ENCODE data around the gene DGKH.

DNA sequence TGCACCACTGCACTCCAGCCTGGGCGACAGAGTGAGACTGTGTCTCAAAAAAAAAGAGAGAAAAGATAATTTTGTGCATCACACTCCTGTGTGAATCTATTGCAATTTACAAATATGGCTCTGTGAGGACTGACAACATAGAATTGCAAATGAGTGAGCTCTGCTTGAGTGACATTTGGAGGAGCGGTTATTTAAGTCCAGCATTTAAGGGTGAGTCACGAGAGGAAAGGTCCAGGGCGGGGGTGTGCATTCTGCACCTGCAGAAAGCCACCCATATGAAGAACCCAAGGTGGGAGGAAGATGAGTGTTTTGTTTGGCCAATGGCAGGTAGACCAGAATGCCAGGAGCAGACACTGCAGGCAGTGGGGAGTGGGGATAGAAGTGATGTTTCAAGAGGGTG lies 58.5 kb downstream of the DGKH start:
- TF ChIP-seq, protein P1, sequence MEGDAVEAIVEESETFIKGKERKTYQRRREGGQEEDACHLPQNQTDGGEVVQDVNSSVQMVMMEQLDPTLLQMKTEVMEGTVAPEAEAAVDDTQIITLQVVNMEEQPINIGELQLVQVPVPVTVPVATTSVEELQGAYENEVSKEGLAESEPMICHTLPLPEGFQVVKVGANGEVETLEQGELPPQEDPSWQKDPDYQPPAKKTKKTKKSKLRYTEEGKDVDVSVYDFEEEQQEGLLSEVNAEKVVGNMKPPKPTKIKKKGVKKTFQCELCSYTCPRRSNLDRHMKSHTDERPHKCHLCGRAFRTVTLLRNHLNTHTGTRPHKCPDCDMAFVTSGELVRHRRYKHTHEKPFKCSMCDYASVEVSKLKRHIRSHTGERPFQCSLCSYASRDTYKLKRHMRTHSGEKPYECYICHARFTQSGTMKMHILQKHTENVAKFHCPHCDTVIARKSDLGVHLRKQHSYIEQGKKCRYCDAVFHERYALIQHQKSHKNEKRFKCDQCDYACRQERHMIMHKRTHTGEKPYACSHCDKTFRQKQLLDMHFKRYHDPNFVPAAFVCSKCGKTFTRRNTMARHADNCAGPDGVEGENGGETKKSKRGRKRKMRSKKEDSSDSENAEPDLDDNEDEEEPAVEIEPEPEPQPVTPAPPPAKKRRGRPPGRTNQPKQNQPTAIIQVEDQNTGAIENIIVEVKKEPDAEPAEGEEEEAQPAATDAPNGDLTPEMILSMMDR (IDR thresholded peaks at IDR 0.05; ENCODE audit: low read depth, low read length, poor library complexity, severe bottlenecking) = no peak
- TF ChIP-seq EZH2phosphoT487 (IDR thresholded peaks at IDR 0.05; ENCODE audit: borderline replicate concordance, low read length) = no peak
